NCI-H510A treated with DMSO at 0.1 percent for 48 hours (cell line): ENCODE results near the gene ZDHHC11B.
"Not testable (repeated sequence)": the region's sequence is repeated elsewhere in the genome, so short reads cannot be mapped to it uniquely, and the experiment has no call there.

Experiments used
- DNase-seq: peaks from one replicate; lab custom pipeline; 2025; lab: John Stamatoyannopoulos, UW

ZDHHC11B gene, protein sequence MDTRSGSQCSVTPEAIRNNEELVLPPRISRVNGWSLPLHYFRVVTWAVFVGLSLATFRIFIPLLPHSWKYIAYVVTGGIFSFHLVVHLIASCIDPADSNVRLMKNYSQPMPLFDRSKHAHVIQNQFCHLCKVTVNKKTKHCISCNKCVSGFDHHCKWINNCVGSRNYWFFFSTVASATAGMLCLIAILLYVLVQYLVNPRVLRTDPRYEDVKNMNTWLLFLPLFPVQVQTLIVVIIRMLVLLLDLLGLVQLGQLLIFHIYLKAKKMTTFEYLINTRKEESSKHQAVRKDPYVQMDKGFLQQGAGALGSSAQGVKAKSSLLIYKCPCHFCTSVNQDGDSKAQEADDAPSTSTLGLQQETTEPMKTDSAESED

GRCh38 chr5:784428-785177 is at the start of gene ZDHHC11B:
Gene ZDHHC11B (minus strand): TSS chr5:784729. CDS start chr5:766919, 17,810 bp downstream.
- DNase-seq = peak; percentile 98

DNA sequence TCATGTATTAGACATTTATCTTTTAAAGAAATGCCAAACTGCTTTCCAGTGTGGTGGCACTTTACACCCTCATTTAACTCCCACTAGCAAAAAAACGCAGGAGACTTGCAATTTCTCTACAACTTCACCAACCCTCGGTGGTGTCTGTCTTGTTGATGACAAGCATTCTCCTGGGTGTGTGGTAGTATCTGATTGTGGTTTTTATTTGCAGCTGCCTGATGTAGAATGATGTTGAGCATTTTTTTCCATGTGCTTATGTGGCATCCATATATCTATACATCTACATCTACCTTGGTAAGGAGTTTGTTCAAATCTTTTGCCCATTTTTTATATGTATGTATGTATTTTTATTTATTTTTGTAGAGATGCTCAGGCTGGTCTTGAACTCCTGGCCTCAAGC is 49.5 kb upstream of the ZDHHC11B start:
- not testable (repeated sequence) for DNase-seq

DNA sequence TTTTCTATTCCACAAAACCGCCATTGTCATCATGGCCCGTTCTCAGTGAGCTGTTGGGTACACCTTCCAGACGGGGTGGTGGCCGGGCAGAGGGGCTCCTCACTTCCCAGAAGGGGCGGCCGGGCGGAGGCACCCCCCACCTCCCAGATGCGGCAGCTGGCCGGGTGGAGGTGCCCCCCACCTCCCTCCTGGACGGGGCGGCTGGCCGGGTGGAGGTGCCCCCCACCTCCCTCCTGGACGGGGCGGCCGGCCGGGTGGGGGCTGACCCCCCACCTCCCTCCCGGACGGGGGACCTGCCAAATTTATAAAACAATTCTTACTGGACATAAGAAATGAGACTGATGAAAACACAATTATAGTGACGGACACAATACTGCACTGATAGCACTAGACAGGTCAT is 43.7 kb upstream of the ZDHHC11B start:
- not testable (repeated sequence) for DNase-seq

- not testable (repeated sequence) for DNase-seq
Observed at GRCh38 chr5:825544-825943, 41.0 kb upstream of the ZDHHC11B start.

- no peak for DNase-seq
Observed at GRCh38 chr5:821504-821903, 37.0 kb upstream of the ZDHHC11B start.

GRCh38 chr5:820245-820644 is 35.7 kb upstream of the ZDHHC11B start:
- DNase-seq = no peak

GRCh38 chr5:819078-819477 is 34.5 kb upstream of the ZDHHC11B start:
- no peak for DNase-seq

DNA sequence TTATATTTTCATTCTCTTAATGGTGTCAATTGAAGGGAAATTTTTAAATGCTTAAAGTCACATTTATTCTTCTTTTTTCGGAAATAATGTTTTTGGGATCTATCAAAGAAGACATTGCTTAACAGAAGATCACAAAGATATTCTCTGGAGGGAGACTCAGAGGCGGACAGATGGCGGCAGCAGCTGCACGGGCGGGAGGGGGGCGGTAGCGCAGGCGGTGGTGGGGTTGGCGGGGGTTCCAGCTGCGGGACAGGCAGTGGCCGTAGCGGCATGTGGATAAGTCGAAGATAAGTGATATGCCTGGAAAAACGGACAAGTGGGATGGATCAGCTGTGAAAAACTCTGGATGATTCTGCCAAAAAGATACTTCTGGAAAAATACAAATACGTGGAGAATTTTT is 31.6 kb upstream of the ZDHHC11B start:
- no peak for DNase-seq

- DNase-seq = no peak
Observed at GRCh38 chr5:815449-815848, 30.9 kb upstream of the ZDHHC11B start.

- DNase-seq = not testable (repeated sequence)
Observed at GRCh38 chr5:813575-813974, 29.0 kb upstream of the ZDHHC11B start.

DNA sequence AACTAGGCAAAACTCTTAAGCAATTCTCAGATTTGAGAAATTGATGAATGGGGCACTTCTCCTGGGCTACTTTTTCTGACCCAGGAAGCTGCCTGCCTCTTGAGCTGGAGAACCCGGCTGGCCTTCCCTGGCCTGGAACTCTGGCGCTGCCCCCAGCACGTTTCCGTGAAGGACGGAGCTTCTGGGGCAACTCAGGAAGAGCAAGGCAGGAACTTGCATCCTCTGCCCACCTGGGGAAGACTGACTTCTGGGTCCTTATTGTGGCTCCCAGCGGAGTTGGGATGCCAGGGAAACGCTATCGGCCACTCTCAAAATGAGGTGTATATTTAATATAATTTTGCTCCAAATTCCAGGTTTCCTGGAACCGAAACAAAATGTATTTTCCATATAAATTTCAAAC is 26.9 kb upstream of the ZDHHC11B start:
- not testable (repeated sequence) for DNase-seq

- not testable (repeated sequence) for DNase-seq
Observed at GRCh38 chr5:807719-808514, 23.4 kb upstream of the ZDHHC11B start.

DNA sequence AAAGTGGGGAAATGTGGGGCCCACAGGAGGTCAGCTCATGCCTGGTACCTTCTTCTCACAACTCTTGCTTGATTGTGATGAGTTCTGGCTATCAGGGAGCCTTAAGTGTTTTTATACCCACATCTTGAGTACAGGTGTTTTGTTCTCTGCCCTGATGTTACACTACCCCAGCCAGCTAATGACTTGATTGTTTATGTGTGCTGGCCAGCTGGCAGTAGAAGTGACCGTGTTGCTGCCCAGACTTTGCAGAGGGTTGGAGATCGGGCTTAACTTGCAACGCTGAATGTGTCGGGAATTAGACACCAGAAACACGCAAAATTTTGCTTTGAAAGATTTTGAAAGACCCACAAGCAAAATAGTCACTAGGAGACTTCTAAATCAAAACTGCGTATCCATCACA is 16.9 kb upstream of the ZDHHC11B start:
- no peak for DNase-seq

DNA sequence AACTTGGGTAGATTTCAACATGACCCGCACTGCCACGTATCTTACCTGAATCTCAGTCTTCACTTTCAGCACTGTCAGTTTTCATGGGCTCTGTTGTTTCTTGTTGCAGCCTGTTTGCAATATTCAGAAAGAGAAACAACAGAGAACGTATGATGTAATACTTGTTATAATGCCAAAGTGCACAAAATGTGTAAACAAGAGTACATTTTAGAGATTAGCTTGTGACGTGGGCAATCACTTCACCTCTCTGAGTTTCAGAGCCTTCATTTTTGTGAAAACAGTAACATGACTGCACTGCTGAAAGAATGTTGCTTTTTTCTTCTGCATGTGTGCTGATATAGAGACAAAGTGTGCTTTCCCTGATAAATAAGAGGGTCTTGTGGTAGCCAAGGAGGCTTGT is 16.5 kb upstream of the ZDHHC11B start:
- DNase-seq = not testable (repeated sequence)

GRCh38 chr5:798505-799138 is 14.1 kb upstream of the ZDHHC11B start:
- not testable (repeated sequence) for DNase-seq

GRCh38 chr5:797986-798385 is 13.5 kb upstream of the ZDHHC11B start:
- not testable (repeated sequence) for DNase-seq

GRCh38 chr5:795873-796272 is 11.3 kb upstream of the ZDHHC11B start:
- DNase-seq = not testable (repeated sequence)

- DNase-seq = not testable (repeated sequence)
Observed at GRCh38 chr5:794948-795347, 10.4 kb upstream of the ZDHHC11B start.

- DNase-seq = not testable (repeated sequence)
Observed at GRCh38 chr5:788703-789102, 4.2 kb upstream of the ZDHHC11B start.

- DNase-seq = not testable (repeated sequence)
Observed at GRCh38 chr5:787857-788233, 3.3 kb upstream of the ZDHHC11B start.

DNA sequence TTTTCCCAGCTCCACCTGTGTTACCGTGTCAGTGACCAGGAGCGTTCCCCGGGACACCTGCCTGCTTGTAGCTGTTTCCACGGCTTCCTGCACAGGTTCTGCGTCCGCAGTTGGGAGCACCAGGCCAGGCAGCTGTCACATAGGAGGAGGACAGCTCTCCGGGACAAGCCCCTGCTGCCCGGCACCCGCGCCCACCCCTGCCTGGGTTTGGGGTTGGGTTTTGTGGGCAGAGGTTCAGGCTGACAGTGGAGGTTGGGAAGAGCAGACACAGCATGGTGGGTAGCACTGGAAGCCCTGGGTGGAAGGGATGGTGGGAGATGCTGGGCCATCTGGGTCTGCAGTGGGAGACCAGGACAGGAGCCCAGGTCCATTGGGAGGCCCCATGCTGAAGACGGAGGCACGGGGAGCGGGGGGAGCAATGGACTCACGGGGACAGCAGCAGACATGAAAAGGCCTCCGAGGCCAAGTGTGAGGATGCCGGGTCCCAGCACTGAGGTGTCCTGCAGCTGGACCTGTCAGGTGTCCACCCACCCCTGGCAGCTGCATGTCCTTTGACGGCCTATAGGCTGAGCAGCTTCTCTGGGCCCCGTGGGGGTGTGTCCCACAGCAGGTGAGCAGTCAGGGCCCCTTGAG is 2.8 kb upstream of the ZDHHC11B start:
- not testable (repeated sequence) for DNase-seq
